Measurements from ENCODE around the gene SCFD2. TPM values are rescaled to one million over a fixed set of nuclear protein-coding genes. Genes with fewer than 3 reads are reported as not detected.
"Not testable (repeated sequence)": the region's sequence is repeated elsewhere in the genome, so short reads cannot be mapped to it uniquely, and the experiment has no call there.

SCFD2 gene
- total and polyA plus RNA-seq, 8 donors: 11.4 to 26.6 (median 13.7) TPM

GRCh38 chr4:53346920-53347852, 18.7 kb downstream of the SCFD2 start:
- ATAC-seq (no peak), DNase-seq (peak in 2 of 4 donors; percentile 16 to 20)
- Histone ChIP-seq H3K4me1 (no peaks in the 10 kb centered on the region), H3K4me3 (no peak overlapping the region), H3K27ac (no peak overlapping the region), H3K36me3 (peaks cover 0 to 3% of the 10 kb centered on the region in 2 donors), H3K9me3 (no peaks in the 10 kb centered on the region), H3K27me3 (no peaks in the 10 kb centered on the region)
- TF ChIP-seq CTCF (IDR thresholded peaks at IDR 0.05): no peak
- intact Hi-C loops (cut with DNase I): no loop called here

- H3K27me3 ChIP-seq; H3K4me1 ChIP-seq; H3K4me3 ChIP-seq; H3K9me3 ChIP-seq; DNase-seq; intact Hi-C loops (cut with DNase I); H3K27ac ChIP-seq; H3K36me3 ChIP-seq; ATAC-seq: not testable (repeated sequence)
These were observed 19.5 kb downstream of the SCFD2 start for GRCh38 chr4:53346392-53346791.

GRCh38 chr4:53340145-53340544, 25.7 kb downstream of the SCFD2 start:
- H3K27ac ChIP-seq; ATAC-seq; H3K4me3 ChIP-seq; H3K36me3 ChIP-seq; DNase-seq; H3K4me1 ChIP-seq; H3K27me3 ChIP-seq; H3K9me3 ChIP-seq; intact Hi-C loops (cut with DNase I): not testable (repeated sequence)

- intact Hi-C loops (cut with DNase I); H3K4me1 ChIP-seq; H3K4me3 ChIP-seq; H3K9me3 ChIP-seq; H3K27me3 ChIP-seq; H3K36me3 ChIP-seq; ATAC-seq; DNase-seq; H3K27ac ChIP-seq: not testable (repeated sequence)
These were observed 30.9 kb downstream of the SCFD2 start for GRCh38 chr4:53334916-53335315.

- no peak for TF ChIP-seq CTCF (IDR thresholded peaks at IDR 0.05)
- no peaks in the 10 kb centered on the region for H3K27me3 ChIP-seq
- no peak overlapping the region for H3K4me3 ChIP-seq
- intact Hi-C loops (cut with DNase I): no loop called here
- ATAC-seq (no peak), DNase-seq (no peak)
- H3K27ac ChIP-seq: no peak overlapping the region
- H3K36me3 ChIP-seq: no peaks in the 10 kb centered on the region
- no peaks in the 10 kb centered on the region for H3K9me3 ChIP-seq
- peaks cover 0 to 5% of the 10 kb centered on the region in 2 donors for H3K4me1 ChIP-seq
These were observed 39.3 kb downstream of the SCFD2 start for GRCh38 chr4:53326535-53326934.

GRCh38 chr4:53322696-53323095, 43.2 kb downstream of the SCFD2 start:
- Histone ChIP-seq H3K9me3 (no peaks in the 10 kb centered on the region), H3K27ac (no peak overlapping the region), H3K27me3 (no peaks in the 10 kb centered on the region), H3K4me1 (peaks cover 0 to 13% of the 10 kb centered on the region in 2 donors), H3K36me3 (no peaks in the 10 kb centered on the region), H3K4me3 (no peak overlapping the region)
- intact Hi-C loops (cut with DNase I): no loop called here
- ATAC-seq (no peak), DNase-seq (no peak)
- TF ChIP-seq CTCF (IDR thresholded peaks at IDR 0.05): no peak

GRCh38 chr4:53321984-53322289, 43.9 kb downstream of the SCFD2 start:
- TF ChIP-seq CTCF (IDR thresholded peaks at IDR 0.05): no peak
- no peak for ATAC-seq

More at GRCh38 chr4:53321984-53322289, 43.9 kb downstream of the SCFD2 start:
- no peak for DNase-seq
- no peaks in the 10 kb centered on the region for H3K27me3 ChIP-seq
- H3K9me3 ChIP-seq: no peaks in the 10 kb centered on the region
- H3K4me1 ChIP-seq: peaks cover 0 to 13% of the 10 kb centered on the region in 2 donors
- no peak overlapping the region for H3K4me3 ChIP-seq
- no peaks in the 10 kb centered on the region for H3K36me3 ChIP-seq
- peak overlapping the region; percentile 20 to 65 for H3K27ac ChIP-seq
- intact Hi-C loops (cut with DNase I): no loop called here

All from left lung (tissue), 10 donors.